ENCODE data around the gene ARID3B.

Gene ARID3B

GRCh38 chr15:74542166-74543042 lies 1.4 kb downstream of the ARID3B start:
- peak overlapping the region; percentile 64 for H3K4me3 ChIP-seq (ENCODE audit: low read depth, low read length)
- no peak for TF ChIP-seq CTCF (IDR thresholded peaks at IDR 0.05; ENCODE audit: control insufficient read depth, extremely low read depth, insufficient read depth)
- no peak for DNase-seq (ENCODE audit: low read depth)

GRCh38 chr15:74543043-74543422 lies 2.0 kb downstream of the ARID3B start:
- TF ChIP-seq CTCF (IDR thresholded peaks at IDR 0.05; ENCODE audit: control insufficient read depth, extremely low read depth, insufficient read depth) = no peak
- no peak overlapping the region for H3K4me3 ChIP-seq (ENCODE audit: low read depth, low read length)
- no peak for DNase-seq (ENCODE audit: low read depth)

- DNase-seq (ENCODE audit: low read depth) = no peak
- TF ChIP-seq CTCF (IDR thresholded peaks at IDR 0.05; ENCODE audit: control insufficient read depth, extremely low read depth, insufficient read depth) = peak; percentile 37
- H3K4me3 ChIP-seq (ENCODE audit: low read depth, low read length) = no peak overlapping the region
These were observed 2.6 kb downstream of the ARID3B start for GRCh38 chr15:74543583-74543982.

GRCh38 chr15:74545086-74545485 lies 4.1 kb downstream of the ARID3B start:
- H3K4me3 ChIP-seq (ENCODE audit: low read depth, low read length) = no peak overlapping the region
- DNase-seq (ENCODE audit: low read depth) = no peak

GRCh38 chr15:74545776-74546656 lies 5.0 kb downstream of the ARID3B start:
- no peak for TF ChIP-seq CTCF (IDR thresholded peaks at IDR 0.05; ENCODE audit: control insufficient read depth, extremely low read depth, insufficient read depth)
- peak overlapping the region; percentile 12 for H3K4me3 ChIP-seq (ENCODE audit: low read depth, low read length)
- peak; percentile 66 for DNase-seq (ENCODE audit: low read depth)

More at GRCh38 chr15:74545086-74545485, 4.1 kb downstream of the ARID3B start:
- TF ChIP-seq CTCF (IDR thresholded peaks at IDR 0.05; ENCODE audit: control insufficient read depth, extremely low read depth, insufficient read depth) = no peak

GRCh38 chr15:74547616-74548015 lies 6.6 kb downstream of the ARID3B start:
- no peak for DNase-seq (ENCODE audit: low read depth)
- no peak overlapping the region for H3K4me3 ChIP-seq (ENCODE audit: low read depth, low read length)
- TF ChIP-seq CTCF (IDR thresholded peaks at IDR 0.05; ENCODE audit: control insufficient read depth, extremely low read depth, insufficient read depth) = no peak

All from LNCaP clone FGC (cell line).